Sigmoid colon (tissue), 7 donors: ENCODE results near the gene ASPHD2. TPM values are rescaled to one million over a fixed set of nuclear protein-coding genes. Genes with fewer than 3 reads are reported as not detected.

Experiments used
- DNase-seq: peaks from one replicate; pipeline ENCODE4 v3.0.0-alpha.2; 2019
- H3K27ac ChIP-seq, 4 donors: fragments of 200-600 bp; sonication (generic); one replicate each; pipeline ENCODE4 v1.5.1; 2016 to 2019; ENCODE audit warnings: mild to moderate bottlenecking in 1 of 4
- H3K27me3 ChIP-seq, 3 donors: fragments of 200-600 bp; sonication (generic); one replicate each; pipeline ENCODE4 v1.5.1; 2019; ENCODE audit warnings: mild to moderate bottlenecking in 1 of 3
- H3K36me3 ChIP-seq, 4 donors: fragments of 200-600 bp; sonication (generic); one replicate each; pipeline ENCODE4 v1.5.1; 2016 to 2019
- H3K4me1 ChIP-seq, 4 donors: fragments of 200-600 bp; sonication (generic); one replicate each; pipeline ENCODE4 v1.5.1; 2017 to 2019
- H3K4me3 ChIP-seq, 4 donors: fragments of 200-600 bp; sonication (generic); one replicate each; pipeline ENCODE4 v1.5.1; 2017 to 2019; ENCODE audit warnings: mild to moderate bottlenecking in 2 of 4, moderate library complexity in 1 of 4
- H3K9me3 ChIP-seq, 4 donors: fragments of 200-600 bp in 3 of 4; sonication (generic) in 3 of 4; one replicate each; pipeline versions ENCODE4 v1.5.1 to v1.6.1; 2013 to 2019
- CTCF ChIP-seq, 4 experiments: fragments of 450-650 bp in 3 of 4; fragments of 200-600 bp in 1 of 4; IDR thresholded peaks; one replicate each; pipeline ENCODE4 v1.5.1; 2016 to 2019; ENCODE audit warnings: antibody characterized with exemption in 4 of 4, mild to moderate bottlenecking in 3 of 4, moderate library complexity in 2 of 4
- EP300 ChIP-seq, 4 donors: sonication (generic); formaldehyde crosslinking; IDR thresholded peaks; one replicate each; pipeline ENCODE4 v1.6.1; 2017; ENCODE audit warnings: antibody characterized with exemption in 4 of 4
- POLR2A ChIP-seq, 2 donors: fragments of 450-650 bp; IDR thresholded peaks; one replicate each; pipeline ENCODE4 v1.6.1; 2016; ENCODE audit warnings: antibody characterized with exemption in 2 of 2, mild to moderate bottlenecking in 2 of 2, moderate library complexity in 2 of 2
- POLR2AphosphoS5 ChIP-seq, 4 donors: sonication (generic); formaldehyde crosslinking; IDR thresholded peaks; one replicate each; pipeline ENCODE4 v1.6.1; 2017; ENCODE audit warnings: antibody characterized with exemption in 4 of 4
- WGBS, 2 donors: extraction: QIAGEN DNeasy Blood & Tissue Kit; methylation state at CpG; one replicate each; pipeline ENCODE4 v1.1.7; 2013; 5-methylcytosine and 5-hydroxymethylcytosine counted together
- intact Hi-C: fragments of 100-400 bp; cut with DNase I; formaldehyde crosslinking; loops from one replicate; pipeline ENCODE4 v1.15.1; 2023
- polyA plus RNA-seq, 3 donors: library from polyadenylated mRNA; stranded (reverse); fragments of 200-250 nt; gene quantifications; one replicate each; pipeline ENCODE4 v1.2.3, GENCODE V29; 2013
- total RNA-seq, 4 donors: library from RNA; depleted of rRNA; stranded (reverse); fragments of >200 nt; gene quantifications; one replicate each; pipeline ENCODE4 v1.1.0, GENCODE V29; 2016
- donor health status: healthy with polysubstance abuse.
- donor health status: Bipolar disorder and iron deficiency.
- donor health status: healthy.

ASPHD2 gene
- total and polyA plus RNA-seq, 7 donors = 0.83 to 3.4 (median 1.4) TPM

- no peak overlapping the region for H3K27ac ChIP-seq
- H3K4me3 ChIP-seq = no peak overlapping the region
- DNase-seq = no peak
- H3K27me3 ChIP-seq = no peaks in the 10 kb centered on the region
- TF ChIP-seq POLR2A (IDR thresholded peaks at IDR 0.05) = no peak
- no peak for TF ChIP-seq EP300 (IDR thresholded peaks at IDR 0.05)
- no peak for TF ChIP-seq CTCF (IDR thresholded peaks at IDR 0.05)
- TF ChIP-seq POLR2AphosphoS5 (IDR thresholded peaks at IDR 0.05) = no peak
- WGBS, 2 donors = 95 to 96% methylated on average over 26 of the region's 26 CpGs
- H3K4me1 ChIP-seq = peaks cover 0 to 20% (median 8%) of the 10 kb centered on the region in 4 donors
- H3K9me3 ChIP-seq = no peaks in the 10 kb centered on the region
- H3K36me3 ChIP-seq = peaks cover 5 to 83% (median 35%) of the 10 kb centered on the region in 4 donors
- intact Hi-C loops = no loop called here
Measured at GRCh38 chr22:26457661-26458272, 28.7 kb downstream of the ASPHD2 start.

DNA sequence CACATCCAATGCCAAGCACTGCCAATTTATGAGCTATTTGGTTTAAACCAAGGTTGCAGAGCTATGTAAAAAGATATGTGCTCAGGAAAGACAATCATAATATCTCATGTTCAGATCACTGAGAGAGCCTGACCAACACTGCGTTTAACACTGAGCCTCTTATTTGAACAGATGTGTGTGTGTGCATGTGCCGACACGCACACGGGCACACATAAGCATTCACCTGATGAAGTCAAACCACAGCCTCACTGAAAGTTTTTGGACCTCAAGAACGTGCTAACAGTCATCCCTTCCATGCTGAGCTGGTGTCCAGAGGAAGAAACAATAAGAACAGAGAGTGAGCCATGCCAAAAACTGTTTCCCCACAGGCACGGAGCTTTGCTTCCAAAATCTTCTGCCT lies 31.1 kb downstream of the ASPHD2 start:
- Histone ChIP-seq H3K27ac (no peak overlapping the region), H3K27me3 (no peaks in the 10 kb centered on the region), H3K36me3 (peaks cover 15 to 88% (median 34%) of the 10 kb centered on the region in 4 donors), H3K4me1 (peaks cover 0 to 31% (median 15%) of the 10 kb centered on the region in 4 donors), H3K4me3 (no peak overlapping the region), H3K9me3 (no peaks in the 10 kb centered on the region)
- no peak for DNase-seq
- WGBS, 2 donors = 85 to 89% methylated on average over 6 of the region's 6 CpGs
- intact Hi-C loops = loop anchor here (5.0 kb wide), 1 partner anchor 43 kb away; no protein-coding TSS in a partner anchor
- no peak for TF ChIP-seq CTCF (IDR thresholded peaks at IDR 0.05)

- H3K27ac ChIP-seq = no peak overlapping the region
- no peak overlapping the region for H3K4me3 ChIP-seq
- WGBS, 2 donors = 33 to 42% methylated on average over 3 of the region's 3 CpGs
- H3K27me3 ChIP-seq = no peaks in the 10 kb centered on the region
- H3K4me1 ChIP-seq = peaks cover 0 to 31% (median 15%) of the 10 kb centered on the region in 4 donors
- TF ChIP-seq POLR2AphosphoS5 (IDR thresholded peaks at IDR 0.05) = no peak
- peak; percentile 58 to 81 (median 76) for TF ChIP-seq CTCF (IDR thresholded peaks at IDR 0.05)
- peaks cover 20 to 90% (median 42%) of the 10 kb centered on the region in 4 donors for H3K36me3 ChIP-seq
- intact Hi-C loops = loop anchor here (1.0 to 5.0 kb wide), 2 partner anchors 44 to 62 kb away; no protein-coding TSS in a partner anchor
- no peaks in the 10 kb centered on the region for H3K9me3 ChIP-seq
- DNase-seq = no peak
Measured at GRCh38 chr22:26461188-26461810, 32.2 kb downstream of the ASPHD2 start.

DNA sequence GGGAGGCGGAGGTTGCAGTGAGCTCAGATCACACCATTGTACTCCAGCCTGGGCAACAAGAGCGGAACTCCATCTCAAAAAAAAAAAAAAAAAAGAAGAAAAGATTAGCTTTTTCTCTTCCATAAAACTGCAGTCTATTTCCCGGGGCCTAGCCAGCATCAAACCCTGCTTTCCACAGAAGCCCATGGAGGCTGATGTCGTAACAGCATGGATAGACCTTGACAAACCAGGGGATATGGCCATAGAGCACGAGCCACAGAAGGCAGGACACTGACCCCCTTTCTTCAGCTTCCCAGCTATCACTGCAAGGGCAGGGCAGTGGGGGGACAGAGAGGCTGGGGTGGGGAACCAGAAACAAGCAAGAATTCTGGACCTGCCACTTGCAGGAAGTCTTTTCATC lies 33.0 kb downstream of the ASPHD2 start:
- no peak for DNase-seq
- WGBS, 2 donors = 94 to 96% methylated on average over 5 of the region's 5 CpGs
- Histone ChIP-seq H3K27me3 (no peaks in the 10 kb centered on the region), H3K36me3 (peaks cover 20 to 90% (median 41%) of the 10 kb centered on the region in 4 donors), H3K27ac (no peak overlapping the region), H3K9me3 (no peaks in the 10 kb centered on the region), H3K4me1 (peaks cover 0 to 31% (median 15%) of the 10 kb centered on the region in 4 donors), H3K4me3 (no peak overlapping the region)
- no peak for TF ChIP-seq POLR2AphosphoS5 (IDR thresholded peaks at IDR 0.05)
- TF ChIP-seq CTCF (IDR thresholded peaks at IDR 0.05) = no peak
- TF ChIP-seq POLR2A (IDR thresholded peaks at IDR 0.05) = no peak
- TF ChIP-seq EP300 (IDR thresholded peaks at IDR 0.05) = no peak
- intact Hi-C loops = loop anchor here (5.0 kb wide), 1 partner anchor 45 kb away; no protein-coding TSS in a partner anchor
